Activated CD8-positive, alpha-beta memory T cell treated with anti-CD3 and anti-CD28 coated beads for 36 hours (primary cell): Measurements from ENCODE around the gene BAIAP2. TPM values are rescaled to one million over a fixed set of nuclear protein-coding genes. Genes with fewer than 3 reads are reported as not detected.
"Not testable (repeated sequence)": the region's sequence is repeated elsewhere in the genome, so short reads cannot be mapped to it uniquely, and the experiment has no call there.

Experiments
- CTCF ChIA-PET: fragments of 350-600 bp; sonication (Branson Sonifier 250); formaldehyde crosslinking; loops from one replicate; lab custom pipeline; 2021; ENCODE audit warnings: antibody characterized with exemption; lab: Charles Lee
- POLR2A ChIA-PET: fragments of 350-600 bp; sonication (Branson Sonifier 250); formaldehyde crosslinking; loops from one replicate; lab custom pipeline; 2021; ENCODE audit warnings: antibody characterized with exemption; lab: Charles Lee
- total RNA-seq, 2 experiments: library from RNA; stranded (reverse); gene quantifications; one replicate each; pipeline ENCODE4 v1.2.3, GENCODE V29; 2021

The BAIAP2 gene
- total RNA-seq, 2 experiments from 2014 or later: 5.8 to 6.3 TPM

- ChIA-PET CTCF (no interaction called here), POLR2A (no interaction called here)
These were observed 96.7 kb downstream of the BAIAP2 start for GRCh38 chr17:81131486-81132196.

GRCh38 chr17:81132197-81132540 is 97.2 kb downstream of the BAIAP2 start:
- POLR2A ChIA-PET: no interaction called here
- CTCF ChIA-PET: no interaction called here

DNA sequence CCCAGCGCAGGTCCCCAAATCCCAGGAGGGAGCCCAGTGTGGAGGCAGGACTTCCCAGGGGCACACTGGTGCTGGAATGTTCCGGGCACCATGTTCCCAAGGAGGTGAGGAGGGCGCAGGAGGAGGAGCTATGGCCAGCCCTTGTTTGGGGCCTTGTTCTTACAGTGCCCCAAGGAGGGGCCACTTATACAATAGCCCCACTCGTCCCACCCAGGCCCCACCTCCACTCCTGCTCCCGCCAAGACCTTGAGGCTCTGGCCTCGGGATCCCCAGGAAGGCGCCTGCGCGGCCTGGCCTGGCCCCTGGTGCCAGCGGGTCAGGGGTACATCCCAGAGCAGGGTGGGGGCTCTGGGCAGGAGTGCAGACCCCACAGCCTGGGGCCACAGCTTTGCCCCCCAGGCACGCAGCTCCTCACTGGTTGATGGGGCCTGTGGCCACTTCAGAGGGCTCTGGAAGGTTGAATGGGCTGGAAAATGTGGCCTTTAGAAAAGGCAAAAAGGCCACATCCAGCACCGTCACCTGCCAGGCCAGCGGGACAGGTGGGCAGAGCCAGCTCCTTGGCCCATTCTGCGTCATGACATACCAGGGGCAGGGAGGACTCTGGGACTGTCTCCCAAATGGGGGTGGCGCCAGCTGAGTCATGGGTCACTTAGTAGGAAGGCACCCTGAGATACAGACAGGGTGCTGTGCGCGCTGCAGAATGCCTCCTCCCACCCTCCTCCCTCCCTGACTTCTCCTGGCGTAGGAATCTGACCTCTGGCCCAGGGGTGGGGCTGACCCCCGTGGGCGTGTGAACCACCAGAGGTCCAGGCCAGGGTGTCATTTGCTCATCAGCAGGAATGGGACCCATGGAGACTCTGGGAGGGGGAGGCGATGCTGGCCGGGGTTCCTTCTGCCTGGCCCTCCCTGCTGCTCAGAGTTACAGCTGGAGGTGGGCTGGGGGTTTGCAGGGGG is 98.1 kb downstream of the BAIAP2 start:
- ChIA-PET CTCF (interaction anchor here (0.8 kb wide), 1 partner anchor 31 kb away, joined by 3 read pairs; no protein-coding TSS in a partner anchor), POLR2A (no interaction called here)

- ChIA-PET CTCF (interaction anchor here (0.8 kb wide), 2 partner anchors 32 to 86 kb away, joined by 3 read pairs; no protein-coding TSS in a partner anchor), POLR2A (no interaction called here)
These were observed 99.3 kb downstream of the BAIAP2 start for GRCh38 chr17:81134064-81134781.

- CTCF ChIA-PET: no interaction called here
- POLR2A ChIA-PET: no interaction called here
These were observed 100.7 kb downstream of the BAIAP2 start for GRCh38 chr17:81135505-81136278.

- POLR2A ChIA-PET: no interaction called here
These were observed 101.4 kb downstream of the BAIAP2 start for GRCh38 chr17:81136366-81136765.

GRCh38 chr17:81137248-81137647 is 102.3 kb downstream of the BAIAP2 start:
- POLR2A ChIA-PET: no interaction called here
- CTCF ChIA-PET: no interaction called here

More at GRCh38 chr17:81136366-81136765, 101.4 kb downstream of the BAIAP2 start:
- CTCF ChIA-PET: no interaction called here

GRCh38 chr17:81138083-81138482 is 103.1 kb downstream of the BAIAP2 start:
- CTCF ChIA-PET: no interaction called here
- POLR2A ChIA-PET: no interaction called here

- ChIA-PET POLR2A (no interaction called here), CTCF (no interaction called here)
These were observed 103.5 kb downstream of the BAIAP2 start for GRCh38 chr17:81138500-81138899.

- ChIA-PET CTCF (no interaction called here), POLR2A (no interaction called here)
These were observed 104.5 kb downstream of the BAIAP2 start for GRCh38 chr17:81139428-81139827.

DNA sequence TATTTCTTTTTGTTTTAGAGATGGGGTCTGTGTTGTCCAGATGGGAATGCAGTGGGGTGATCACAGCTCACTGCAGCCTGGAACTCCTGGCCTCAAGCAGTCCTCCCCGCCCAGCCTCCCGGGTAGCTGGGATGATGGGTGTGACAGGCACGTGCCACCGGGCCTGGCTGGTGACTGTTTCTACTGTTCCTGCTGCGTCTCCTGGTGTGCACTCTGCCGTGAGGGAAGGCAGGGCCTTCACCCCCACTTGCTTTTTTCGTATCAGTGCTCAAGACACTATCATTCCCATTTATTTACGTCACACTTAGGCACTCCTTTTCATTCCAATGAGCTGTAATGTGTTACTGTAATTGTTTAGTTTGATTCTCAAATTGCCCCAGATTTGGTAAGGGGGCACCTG is 105.1 kb downstream of the BAIAP2 start:
- ChIA-PET POLR2A (no interaction called here), CTCF (no interaction called here)

DNA sequence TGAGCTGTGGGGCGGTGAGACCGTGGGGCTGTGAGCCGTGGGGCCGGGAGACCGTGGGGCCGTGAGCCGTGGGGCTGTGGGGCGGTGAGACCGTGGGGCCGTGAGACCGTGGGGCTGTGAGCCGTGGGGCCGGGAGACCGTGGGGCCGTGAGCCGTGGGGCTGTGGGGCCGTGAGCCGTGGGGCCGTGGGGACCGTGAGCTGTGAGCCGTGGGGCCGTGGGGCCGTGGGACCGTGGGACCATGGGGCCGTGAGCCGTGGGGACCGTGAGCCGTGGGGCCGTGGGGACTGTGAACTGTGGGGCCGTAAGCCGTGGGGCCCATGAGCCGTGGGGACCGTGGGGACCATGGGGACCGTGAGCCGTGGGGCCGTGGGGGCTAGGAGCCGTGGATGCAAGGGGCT is 105.7 kb downstream of the BAIAP2 start:
- ChIA-PET CTCF (no interaction called here), POLR2A (no interaction called here)

- ChIA-PET CTCF (interaction anchor here (0.9 to 1.4 kb wide), 3 partner anchors 11 to 112 kb away, joined by 3 to 5 read pairs (median 3); partner anchors contain the start of genes NDUFAF8 and TEPSIN), POLR2A (no interaction called here)
These were observed 107.6 kb downstream of the BAIAP2 start for GRCh38 chr17:81142301-81143199.

- ChIA-PET CTCF (interaction anchor here (0.9 to 1.4 kb wide), 2 partner anchors 11 to 96 kb away, joined by 3 to 5 read pairs; partner anchors contain the start of genes NDUFAF8 and TEPSIN), POLR2A (no interaction called here)
These were observed 108.2 kb downstream of the BAIAP2 start for GRCh38 chr17:81143200-81143527.

DNA sequence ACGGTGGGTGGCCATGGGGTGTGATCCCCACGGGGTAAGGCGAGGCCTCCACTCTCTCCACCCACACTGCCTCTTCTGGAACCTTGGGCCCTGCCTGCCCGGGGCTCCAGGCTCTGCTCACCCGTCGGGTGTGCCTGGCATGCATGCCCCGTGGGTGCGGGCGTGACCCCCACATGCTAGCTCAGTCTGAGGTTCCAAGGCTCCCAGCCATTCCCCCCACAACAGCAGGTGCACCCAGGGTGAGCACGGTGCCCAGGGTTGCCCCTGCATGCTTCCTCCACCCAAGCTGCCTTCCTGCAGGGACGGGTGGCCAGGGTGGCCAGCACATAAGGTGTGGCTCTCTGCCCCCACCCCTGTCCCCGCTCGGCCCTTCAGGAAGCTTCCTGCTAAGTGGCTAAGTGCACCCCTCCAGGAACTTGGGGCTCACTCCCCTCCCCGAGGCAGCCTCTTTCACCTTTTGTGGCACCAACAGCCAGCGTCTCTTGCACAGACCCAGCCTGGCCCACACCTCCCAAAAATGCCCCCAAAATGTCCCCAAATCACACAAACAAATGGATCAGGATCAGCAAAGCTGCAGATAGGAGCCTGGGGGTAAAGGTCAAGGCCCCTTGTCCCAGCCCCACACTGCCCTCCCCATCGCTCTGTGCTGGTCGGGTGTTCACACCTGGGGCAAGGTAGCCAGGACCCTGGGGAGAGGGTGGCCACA is 108.9 kb downstream of the BAIAP2 start:
- ChIA-PET POLR2A (no interaction called here), CTCF (interaction anchor here (0.9 to 1.4 kb wide), 2 partner anchors 10 to 95 kb away, joined by 3 to 5 read pairs; partner anchors contain the start of genes NDUFAF8 and TEPSIN)

DNA sequence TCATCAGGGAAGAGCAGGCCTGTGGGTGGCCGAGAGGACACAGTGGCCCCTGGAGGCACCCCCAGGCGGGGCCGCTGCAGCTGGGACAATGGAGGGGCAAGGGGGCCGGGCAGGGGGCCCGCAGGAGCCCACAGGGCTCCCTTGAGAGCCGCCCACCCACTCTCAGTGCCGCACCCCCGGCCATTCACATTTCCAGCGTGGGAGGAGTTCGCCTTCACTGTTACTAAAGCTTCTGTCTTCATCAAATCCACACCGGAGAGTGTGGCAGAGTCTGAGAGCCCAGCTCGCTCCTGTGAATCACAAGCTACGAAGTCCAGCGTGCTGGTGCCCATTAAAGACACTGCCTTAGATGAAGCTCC is 109.5 kb downstream of the BAIAP2 start:
- ChIA-PET POLR2A (no interaction called here), CTCF (no interaction called here)

DNA sequence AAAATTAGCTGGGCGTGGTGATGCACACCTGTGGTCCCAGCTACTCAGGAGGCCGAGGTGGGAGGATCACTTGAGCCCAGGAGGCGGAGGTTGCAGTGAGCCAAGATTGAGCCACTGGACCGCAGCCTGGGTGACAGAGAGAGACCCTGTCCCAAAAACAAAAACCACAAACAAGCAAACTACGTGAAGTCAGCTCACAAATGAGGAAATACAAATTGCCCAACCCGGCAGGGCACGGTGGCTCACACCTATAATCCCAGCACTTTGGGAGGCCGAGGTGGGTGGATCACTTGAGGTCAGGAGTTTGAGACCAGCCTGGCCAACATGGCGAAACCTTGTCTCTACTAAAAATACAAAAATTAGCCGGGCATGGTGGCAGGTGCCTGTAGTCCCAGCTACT is 111.3 kb downstream of the BAIAP2 start:
- CTCF ChIA-PET: interaction anchor here (0.6 kb wide), 1 partner anchor 719 kb away, joined by 3 read pairs; no protein-coding TSS in a partner anchor

More for the DNA sequence above, 111.3 kb downstream of the BAIAP2 start:
- POLR2A ChIA-PET: not testable (repeated sequence)
